ENCODE results near the gene PHOX2A.

PHOX2A gene

DNA sequence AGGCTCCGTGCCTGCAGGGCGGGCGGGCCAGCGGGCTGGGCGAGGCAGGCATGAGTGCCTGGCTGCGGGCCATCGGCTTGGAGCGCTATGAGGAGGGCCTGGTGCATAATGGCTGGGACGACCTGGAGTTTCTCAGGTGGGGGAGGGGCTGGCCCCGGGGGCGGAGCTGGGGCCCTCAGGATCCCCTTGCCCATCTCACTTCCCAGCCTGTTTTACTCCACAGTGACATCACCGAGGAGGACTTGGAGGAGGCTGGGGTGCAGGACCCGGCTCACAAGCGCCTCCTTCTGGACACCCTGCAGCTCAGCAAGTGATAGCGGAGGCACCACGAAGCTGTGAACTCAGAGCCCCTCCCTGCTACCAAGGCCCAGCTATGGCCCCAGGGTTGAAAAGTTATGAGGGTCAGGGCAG, 5.9 kb downstream of the PHOX2A start (continued):
- no peak for TF ChIP-seq PATZ1 (CRISPR knock-in tag; IDR thresholded peaks at IDR 0.05; ENCODE audit: borderline replicate concordance)
- no peak for TF ChIP-seq BACH2 (CRISPR knock-in tag; IDR thresholded peaks at IDR 0.05; ENCODE audit: borderline replicate concordance)
- TF ChIP-seq ZFP3 (CRISPR knock-in tag; IDR thresholded peaks at IDR 0.05) = no peak; the same call in 1 of the 2 replicates
- TF ChIP-seq SNAI2 (CRISPR knock-in tag; IDR thresholded peaks at IDR 0.05) = no peak; the same call in 1 of the 2 replicates
- no peak for TF ChIP-seq ZNF8 (CRISPR knock-in tag; IDR thresholded peaks at IDR 0.05)
- TF ChIP-seq, protein P1, sequence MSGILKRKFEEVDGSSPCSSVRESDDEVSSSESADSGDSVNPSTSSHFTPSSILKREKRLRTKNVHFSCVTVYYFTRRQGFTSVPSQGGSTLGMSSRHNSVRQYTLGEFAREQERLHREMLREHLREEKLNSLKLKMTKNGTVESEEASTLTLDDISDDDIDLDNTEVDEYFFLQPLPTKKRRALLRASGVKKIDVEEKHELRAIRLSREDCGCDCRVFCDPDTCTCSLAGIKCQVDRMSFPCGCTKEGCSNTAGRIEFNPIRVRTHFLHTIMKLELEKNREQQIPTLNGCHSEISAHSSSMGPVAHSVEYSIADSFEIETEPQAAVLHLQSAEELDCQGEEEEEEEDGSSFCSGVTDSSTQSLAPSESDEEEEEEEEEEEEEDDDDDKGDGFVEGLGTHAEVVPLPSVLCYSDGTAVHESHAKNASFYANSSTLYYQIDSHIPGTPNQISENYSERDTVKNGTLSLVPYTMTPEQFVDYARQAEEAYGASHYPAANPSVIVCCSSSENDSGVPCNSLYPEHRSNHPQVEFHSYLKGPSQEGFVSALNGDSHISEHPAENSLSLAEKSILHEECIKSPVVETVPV (CRISPR knock-in tag; IDR thresholded peaks at IDR 0.05) = peak; percentile 80
- 0 out of 2 replicates have a peak, but pooled peaks have one; percentile 13 for TF ChIP-seq RARB (CRISPR knock-in tag; IDR thresholded peaks at IDR 0.05)
- no peak for TF ChIP-seq TOX (CRISPR knock-in tag; IDR thresholded peaks at IDR 0.05; ENCODE audit: borderline replicate concordance)
- no peak for TF ChIP-seq ARNTL (CRISPR knock-in tag; IDR thresholded peaks at IDR 0.05; ENCODE audit: borderline replicate concordance, low read depth)
- no peak for TF ChIP-seq PPARA (CRISPR knock-in tag; IDR thresholded peaks at IDR 0.05; ENCODE audit: borderline replicate concordance)
- 0 out of 2 replicates have a peak, but pooled peaks have one; percentile 5 for TF ChIP-seq CSDC2 (CRISPR knock-in tag; IDR thresholded peaks at IDR 0.05)
- peak; percentile 11; the same call in 1 of the 2 replicates for TF ChIP-seq GLIS3 (CRISPR knock-in tag; IDR thresholded peaks at IDR 0.05)
- TF ChIP-seq ZC3H10 (CRISPR knock-in tag; IDR thresholded peaks at IDR 0.05) = no peak; the same call in 1 of the 2 replicates
- no peak for TF ChIP-seq OSR1 (CRISPR knock-in tag; IDR thresholded peaks at IDR 0.05)

DNA sequence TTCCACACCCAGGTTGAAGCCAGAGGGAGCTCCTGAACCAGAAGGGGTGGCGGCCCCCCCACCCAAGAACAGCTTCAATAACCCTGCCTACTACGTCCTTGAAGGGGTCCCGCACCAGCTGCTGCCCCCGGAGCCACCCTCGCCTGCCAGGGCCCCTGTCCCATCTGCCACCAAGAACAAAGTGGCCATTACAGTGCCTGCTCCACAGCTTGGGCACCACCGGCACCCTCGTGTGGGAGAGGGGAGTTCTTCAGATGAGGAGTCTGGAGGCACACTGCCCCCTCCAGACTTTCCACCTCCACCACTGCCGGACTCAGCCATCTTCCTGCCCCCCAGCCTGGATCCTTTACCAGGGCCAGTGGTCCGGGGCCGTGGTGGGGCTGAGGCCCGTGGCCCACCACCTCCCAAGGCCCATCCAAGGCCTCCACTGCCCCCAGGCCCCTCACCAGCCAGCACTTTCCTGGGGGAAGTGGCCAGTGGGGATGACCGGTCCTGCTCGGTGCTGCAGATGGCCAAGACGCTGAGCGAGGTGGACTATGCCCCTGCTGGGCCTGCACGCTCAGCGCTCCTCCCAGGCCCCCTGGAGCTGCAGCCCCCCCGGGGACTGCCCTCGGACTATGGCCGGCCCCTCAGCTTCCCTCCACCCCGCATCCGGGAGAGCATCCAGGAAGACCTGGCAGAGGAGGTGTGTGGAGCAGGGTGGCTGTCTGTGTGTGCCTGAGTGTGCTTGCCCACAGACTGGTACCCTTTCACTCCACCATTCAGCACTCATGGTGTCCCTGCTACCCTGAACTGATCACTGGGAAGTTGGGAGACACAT, 6.7 kb downstream of the PHOX2A start:
- peak; percentile 8 for ATAC-seq
- TF ChIP-seq ZC3H10 (CRISPR knock-in tag; IDR thresholded peaks at IDR 0.05) = no peak
- no peak for TF ChIP-seq TCF4 (CRISPR knock-in tag; IDR thresholded peaks at IDR 0.05; ENCODE audit: borderline replicate concordance)
- 0 out of 2 replicates have a peak, but pooled peaks have one; percentile 14 for TF ChIP-seq PATZ1 (CRISPR knock-in tag; IDR thresholded peaks at IDR 0.05; ENCODE audit: borderline replicate concordance)
- TF ChIP-seq ZFP3 (CRISPR knock-in tag; IDR thresholded peaks at IDR 0.05) = peak; percentile 51; the same call in 1 of the 2 replicates
- TF ChIP-seq ARNTL (CRISPR knock-in tag; IDR thresholded peaks at IDR 0.05; ENCODE audit: borderline replicate concordance, low read depth) = no peak
- peak; percentile 2 for TF ChIP-seq ESRRG (CRISPR knock-in tag; IDR thresholded peaks at IDR 0.05)
- TF ChIP-seq CSDC2 (CRISPR knock-in tag; IDR thresholded peaks at IDR 0.05) = no peak
- peak; percentile 7; the same call in 1 of the 2 replicates for TF ChIP-seq SNAI2 (CRISPR knock-in tag; IDR thresholded peaks at IDR 0.05)
- no peak for TF ChIP-seq OSR1 (CRISPR knock-in tag; IDR thresholded peaks at IDR 0.05)
- no peak for TF ChIP-seq ISL1 (CRISPR knock-in tag; IDR thresholded peaks at IDR 0.05)
- peak; percentile 33; the same call in 1 of the 2 replicates for TF ChIP-seq CREB5 (CRISPR knock-in tag; IDR thresholded peaks at IDR 0.05; ENCODE audit: low read depth)
- peak; percentile 54; the same call in 1 of the 2 replicates for TF ChIP-seq ZNF70 (CRISPR knock-in tag; IDR thresholded peaks at IDR 0.05)
- peak; percentile 43; the same call in 1 of the 2 replicates for TF ChIP-seq ZFP30 (CRISPR knock-in tag; IDR thresholded peaks at IDR 0.05)
- TF ChIP-seq ZNF8 (CRISPR knock-in tag; IDR thresholded peaks at IDR 0.05) = no peak
- no peak for TF ChIP-seq RARB (CRISPR knock-in tag; IDR thresholded peaks at IDR 0.05)
- peak; percentile 81; the same call in 1 of the 2 replicates for TF ChIP-seq GLIS3 (CRISPR knock-in tag; IDR thresholded peaks at IDR 0.05)
- TF ChIP-seq, protein P2, sequence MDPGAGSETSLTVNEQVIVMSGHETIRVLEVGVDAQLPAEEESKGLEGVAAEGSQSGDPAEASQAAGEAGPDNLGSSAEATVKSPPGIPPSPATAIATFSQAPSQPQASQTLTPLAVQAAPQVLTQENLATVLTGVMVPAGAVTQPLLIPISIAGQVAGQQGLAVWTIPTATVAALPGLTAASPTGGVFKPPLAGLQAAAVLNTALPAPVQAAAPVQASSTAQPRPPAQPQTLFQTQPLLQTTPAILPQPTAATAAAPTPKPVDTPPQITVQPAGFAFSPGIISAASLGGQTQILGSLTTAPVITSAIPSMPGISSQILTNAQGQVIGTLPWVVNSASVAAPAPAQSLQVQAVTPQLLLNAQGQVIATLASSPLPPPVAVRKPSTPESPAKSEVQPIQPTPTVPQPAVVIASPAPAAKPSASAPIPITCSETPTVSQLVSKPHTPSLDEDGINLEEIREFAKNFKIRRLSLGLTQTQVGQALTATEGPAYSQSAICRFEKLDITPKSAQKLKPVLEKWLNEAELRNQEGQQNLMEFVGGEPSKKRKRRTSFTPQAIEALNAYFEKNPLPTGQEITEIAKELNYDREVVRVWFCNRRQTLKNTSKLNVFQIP (CRISPR knock-in tag; IDR thresholded peaks at IDR 0.05; ENCODE audit: borderline replicate concordance, low read depth) = no peak
- 0 out of 2 replicates have a peak, but pooled peaks have one; percentile 51 for TF ChIP-seq ZNF565 (CRISPR knock-in tag; conservative IDR thresholded peaks at IDR 0.05; ENCODE audit: low read depth)
- TF ChIP-seq BACH2 (CRISPR knock-in tag; IDR thresholded peaks at IDR 0.05; ENCODE audit: borderline replicate concordance) = no peak
- TF ChIP-seq TOX (CRISPR knock-in tag; IDR thresholded peaks at IDR 0.05; ENCODE audit: borderline replicate concordance) = no peak
- no peak for TF ChIP-seq PPARA (CRISPR knock-in tag; IDR thresholded peaks at IDR 0.05; ENCODE audit: borderline replicate concordance)
- TF ChIP-seq, protein P1 (CRISPR knock-in tag; IDR thresholded peaks at IDR 0.05) = peak; percentile 68
- TF ChIP-seq, protein P3, sequence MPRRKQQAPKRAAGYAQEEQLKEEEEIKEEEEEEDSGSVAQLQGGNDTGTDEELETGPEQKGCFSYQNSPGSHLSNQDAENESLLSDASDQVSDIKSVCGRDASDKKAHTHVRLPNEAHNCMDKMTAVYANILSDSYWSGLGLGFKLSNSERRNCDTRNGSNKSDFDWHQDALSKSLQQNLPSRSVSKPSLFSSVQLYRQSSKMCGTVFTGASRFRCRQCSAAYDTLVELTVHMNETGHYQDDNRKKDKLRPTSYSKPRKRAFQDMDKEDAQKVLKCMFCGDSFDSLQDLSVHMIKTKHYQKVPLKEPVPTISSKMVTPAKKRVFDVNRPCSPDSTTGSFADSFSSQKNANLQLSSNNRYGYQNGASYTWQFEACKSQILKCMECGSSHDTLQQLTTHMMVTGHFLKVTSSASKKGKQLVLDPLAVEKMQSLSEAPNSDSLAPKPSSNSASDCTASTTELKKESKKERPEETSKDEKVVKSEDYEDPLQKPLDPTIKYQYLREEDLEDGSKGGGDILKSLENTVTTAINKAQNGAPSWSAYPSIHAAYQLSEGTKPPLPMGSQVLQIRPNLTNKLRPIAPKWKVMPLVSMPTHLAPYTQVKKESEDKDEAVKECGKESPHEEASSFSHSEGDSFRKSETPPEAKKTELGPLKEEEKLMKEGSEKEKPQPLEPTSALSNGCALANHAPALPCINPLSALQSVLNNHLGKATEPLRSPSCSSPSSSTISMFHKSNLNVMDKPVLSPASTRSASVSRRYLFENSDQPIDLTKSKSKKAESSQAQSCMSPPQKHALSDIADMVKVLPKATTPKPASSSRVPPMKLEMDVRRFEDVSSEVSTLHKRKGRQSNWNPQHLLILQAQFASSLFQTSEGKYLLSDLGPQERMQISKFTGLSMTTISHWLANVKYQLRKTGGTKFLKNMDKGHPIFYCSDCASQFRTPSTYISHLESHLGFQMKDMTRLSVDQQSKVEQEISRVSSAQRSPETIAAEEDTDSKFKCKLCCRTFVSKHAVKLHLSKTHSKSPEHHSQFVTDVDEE (CRISPR knock-in tag; IDR thresholded peaks at IDR 0.05) = no peak; the same call in 1 of the 2 replicates

Data from SK-N-SH treated with all-trans-retinoic acid at 6 μM for 48 hours (cell line).